Measurements from ENCODE around the gene RNU5B-1.
"Not testable (repeated sequence)": the region's sequence is repeated elsewhere in the genome, so short reads cannot be mapped to it uniquely, and the experiment has no call there.

RNU5B-1 gene

DNA sequence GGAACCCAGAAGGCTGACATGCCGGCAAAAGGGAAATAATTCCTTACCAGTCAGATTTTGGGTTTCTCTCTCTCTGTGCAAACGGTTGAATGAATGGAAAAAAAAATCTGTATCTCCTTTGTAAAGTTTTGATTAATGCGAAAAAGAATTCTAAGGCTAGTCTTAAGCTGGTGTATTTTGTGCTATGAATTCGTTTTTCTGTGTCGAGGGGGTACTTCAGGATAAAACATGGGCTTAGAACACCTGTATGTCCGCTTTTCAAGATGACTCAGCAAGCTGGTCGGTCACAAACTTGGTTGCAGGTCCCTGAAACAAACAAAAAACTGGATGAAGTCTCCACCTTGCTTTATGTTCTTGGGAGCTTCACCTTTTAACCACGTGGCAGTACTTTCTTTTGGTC, 44.9 kb downstream of the RNU5B-1 start:
- H3K36me3 ChIP-seq (ENCODE audit: control insufficient read depth in 1 of 2, insufficient read depth in 2 of 2, low read length in 2 of 2): no peaks in the 10 kb centered on the region
- no peak overlapping the region for H3K4me3 ChIP-seq (ENCODE audit: low read depth in 1 of 2, low read length in 2 of 2)
- H3K4me1 ChIP-seq (ENCODE audit: control insufficient read depth in 1 of 2, insufficient read depth in 2 of 2, low read length in 2 of 2): no peaks in the 10 kb centered on the region
- peaks cover 2% of the 10 kb centered on the region for H3K27me3 ChIP-seq (ENCODE audit: low read depth, low read length)
- no peak overlapping the region for H3K27ac ChIP-seq (ENCODE audit: low read length)
- H3K9me3 ChIP-seq (ENCODE audit: control insufficient read depth in 1 of 2, low read length in 2 of 2): no peaks in the 10 kb centered on the region

DNA sequence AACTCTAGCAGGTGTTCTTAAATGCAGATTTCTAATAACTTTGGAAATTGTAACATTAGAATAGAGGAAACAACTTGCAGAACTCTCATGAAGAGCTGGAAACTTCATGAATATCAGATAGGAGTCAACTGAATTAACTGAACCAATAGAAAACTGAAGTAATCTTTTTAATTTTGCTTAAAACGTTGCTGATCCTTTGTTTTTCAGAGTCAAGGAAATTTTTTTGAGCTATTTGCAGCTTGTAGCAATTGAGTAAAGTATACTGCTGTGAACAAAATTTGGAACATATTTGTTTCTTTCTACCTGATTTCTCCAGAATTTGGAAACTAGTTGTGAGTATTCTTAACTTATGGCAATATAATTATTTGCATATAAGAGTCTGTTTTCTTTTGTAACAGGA, 47.5 kb downstream of the RNU5B-1 start:
- not testable (repeated sequence) for H3K27me3 ChIP-seq (ENCODE audit: low read depth, low read length); H3K27ac ChIP-seq (ENCODE audit: low read length); H3K4me1 ChIP-seq (ENCODE audit: control insufficient read depth in 1 of 2, insufficient read depth in 2 of 2, low read length in 2 of 2); H3K4me3 ChIP-seq (ENCODE audit: low read depth in 1 of 2, low read length in 2 of 2); H3K36me3 ChIP-seq (ENCODE audit: control insufficient read depth in 1 of 2, insufficient read depth in 2 of 2, low read length in 2 of 2); H3K9me3 ChIP-seq (ENCODE audit: control insufficient read depth in 1 of 2, low read length in 2 of 2)
